Raji (cell line): ENCODE measurements around the gene CRACDL.

Source experiments
- POLR2A ChIP-seq: IDR thresholded peaks from 2 replicates; pipeline ENCODE4 v1.6.1; 2011; ENCODE audit warnings: low read depth, low read length, control low read depth; ENCODE audit not compliant: insufficient read depth

CRACDL gene

DNA sequence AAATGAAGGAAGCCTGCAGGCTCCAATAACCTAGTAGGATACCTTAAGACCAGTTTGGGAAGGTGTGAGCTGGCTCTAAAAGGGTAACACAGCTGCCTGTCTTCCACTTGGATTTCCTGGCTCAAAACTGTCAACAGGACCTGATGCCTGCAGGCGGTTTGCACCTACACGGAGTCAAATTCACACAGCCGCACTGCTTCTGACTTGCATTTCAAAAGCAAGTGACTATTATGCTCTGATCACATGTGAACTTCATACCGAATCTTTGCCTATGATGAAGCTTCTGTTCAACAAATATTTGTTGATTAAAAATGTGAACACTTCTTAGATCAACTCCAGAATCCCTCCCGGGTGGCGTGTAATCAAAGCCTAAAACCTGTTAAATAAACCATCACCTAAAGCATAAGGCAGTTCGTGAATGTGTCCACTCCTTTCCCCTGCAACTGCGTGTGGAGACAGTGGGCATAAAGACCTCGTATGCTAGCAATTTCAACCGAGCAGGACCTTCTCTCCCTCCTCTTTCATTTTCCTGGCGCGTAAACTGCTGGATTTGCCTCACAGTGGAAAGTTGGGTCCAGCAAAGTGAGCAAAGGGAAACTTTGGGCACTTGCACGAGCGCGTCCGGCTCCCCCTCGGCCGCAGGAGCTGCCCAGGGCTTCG, 784 bp downstream of the CRACDL start:
- no peak for TF ChIP-seq POLR2A

DNA sequence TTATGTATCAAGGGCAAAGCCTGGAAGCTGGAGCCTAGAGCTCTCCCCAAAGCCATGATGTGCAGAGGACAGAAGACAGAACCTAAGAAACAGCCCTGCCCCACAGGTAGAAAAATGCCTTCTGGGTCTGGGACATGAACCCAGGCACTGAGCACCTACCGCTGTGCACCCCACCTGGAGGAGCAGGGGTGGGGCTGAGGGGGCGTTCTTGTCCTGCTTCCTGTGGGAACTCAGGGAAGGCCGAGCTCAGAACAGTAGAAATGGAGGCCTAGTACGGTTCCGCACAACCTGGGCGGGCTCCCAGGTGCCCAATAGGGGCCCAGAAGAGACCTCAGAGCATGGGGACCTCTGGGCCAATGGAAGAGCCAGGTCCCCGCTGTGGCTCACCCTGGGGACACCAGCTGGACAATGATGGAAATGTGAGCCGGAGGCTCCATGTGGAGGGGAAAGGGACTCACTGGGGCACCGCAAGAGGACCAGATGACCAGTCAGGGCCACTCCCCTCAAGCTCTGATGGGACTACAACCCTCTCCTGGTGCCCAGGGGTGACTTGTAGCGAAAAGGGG, 3.2 kb downstream of the CRACDL start:
- no peak for TF ChIP-seq POLR2A

DNA sequence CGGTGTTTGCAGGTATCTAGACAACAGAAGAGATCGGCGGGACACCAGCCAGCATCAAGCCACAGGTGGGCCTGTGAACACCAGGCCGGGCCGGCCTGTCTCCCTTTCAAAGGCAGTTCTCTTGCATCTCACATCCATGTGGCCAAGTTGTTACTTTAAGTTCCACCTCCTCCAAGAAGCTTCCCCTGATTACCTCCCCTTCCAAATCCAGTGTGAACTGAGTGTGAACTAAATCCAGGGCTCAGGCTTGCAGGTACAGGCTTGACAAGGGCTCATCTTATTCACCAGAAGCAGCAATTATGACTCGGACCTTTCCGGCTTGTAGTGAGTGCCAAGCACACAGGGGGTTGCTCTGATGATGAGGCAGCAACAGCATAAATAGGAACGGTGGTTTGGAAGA, 3.9 kb downstream of the CRACDL start:
- TF ChIP-seq POLR2A: no peak

DNA sequence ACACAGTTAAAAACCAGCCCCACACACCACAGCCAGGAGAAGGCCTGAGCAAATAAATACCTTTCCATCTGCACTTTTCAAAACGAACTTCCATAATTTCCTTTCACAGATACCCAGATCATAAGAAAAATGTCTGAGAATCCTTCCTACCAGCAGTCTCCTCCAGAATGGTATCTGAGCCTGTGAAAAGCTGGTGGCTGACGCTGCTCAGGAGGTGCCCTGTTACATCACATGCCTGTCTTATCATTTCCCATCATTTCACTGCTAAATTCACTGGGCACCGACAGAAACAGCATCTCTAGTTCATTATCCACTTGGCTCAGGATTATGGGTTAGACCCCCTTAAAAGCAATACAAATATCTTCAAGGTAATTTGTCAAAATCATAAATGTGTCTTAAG, 4.4 kb downstream of the CRACDL start:
- no peak for TF ChIP-seq POLR2A

DNA sequence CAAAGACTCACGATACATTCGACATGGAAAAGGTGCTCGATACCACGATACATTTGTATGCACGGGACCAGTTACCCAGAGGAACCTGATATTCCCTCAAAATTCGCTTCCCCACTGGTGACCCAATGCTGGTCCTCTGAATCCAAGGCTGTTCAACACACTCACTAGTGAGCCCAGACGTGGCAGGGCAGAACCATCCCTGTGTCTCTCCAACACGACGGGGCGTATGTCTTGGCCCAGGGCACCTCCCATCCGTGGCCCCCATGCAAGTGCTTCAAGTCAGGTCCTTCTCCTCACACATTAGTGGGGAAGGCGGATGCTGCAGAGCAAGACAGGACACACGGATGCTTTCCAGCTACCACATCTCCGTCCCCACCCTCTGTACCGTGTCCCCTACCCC, 6.1 kb downstream of the CRACDL start:
- no peak for TF ChIP-seq POLR2A

DNA sequence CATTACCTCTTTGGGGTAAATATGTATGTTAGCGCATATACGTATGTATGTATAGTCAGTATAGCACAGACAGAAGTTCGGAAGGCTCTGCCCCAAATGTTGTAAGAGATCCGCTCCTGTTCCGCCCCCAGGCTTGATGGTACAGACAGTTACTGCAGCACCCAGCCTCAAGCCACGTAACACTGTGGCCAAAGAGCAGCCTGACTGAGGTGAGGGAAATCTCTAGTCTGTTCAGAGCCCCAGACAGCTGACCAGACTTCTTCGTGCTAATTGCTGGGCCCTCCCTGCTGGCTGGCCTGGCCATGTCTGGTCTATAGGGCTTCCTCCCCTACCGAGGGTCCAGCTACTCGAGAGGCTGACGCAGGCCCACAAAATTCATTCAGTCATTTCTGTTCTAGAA, 7.8 kb downstream of the CRACDL start:
- TF ChIP-seq POLR2A: no peak

DNA sequence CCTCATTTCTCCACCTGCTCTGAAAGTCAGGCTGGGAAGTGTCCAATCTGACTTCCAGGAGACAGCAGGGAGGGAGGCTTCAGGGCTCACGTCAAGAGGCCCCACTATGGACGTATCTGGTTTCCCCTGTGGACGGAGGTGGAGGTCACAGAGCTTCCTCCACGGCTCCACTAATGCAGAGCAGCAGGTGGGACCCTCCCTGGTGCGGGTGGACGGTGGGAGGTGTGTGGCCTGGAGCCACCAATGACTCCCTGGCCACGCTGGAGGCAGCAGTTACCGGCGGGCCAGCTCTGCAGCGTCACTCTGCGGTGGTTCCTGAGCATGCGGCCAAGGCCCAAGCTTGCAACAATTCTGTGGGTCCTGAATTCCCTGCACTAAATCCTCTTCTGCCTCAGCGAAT, 9.0 kb downstream of the CRACDL start:
- TF ChIP-seq POLR2A: no peak

DNA sequence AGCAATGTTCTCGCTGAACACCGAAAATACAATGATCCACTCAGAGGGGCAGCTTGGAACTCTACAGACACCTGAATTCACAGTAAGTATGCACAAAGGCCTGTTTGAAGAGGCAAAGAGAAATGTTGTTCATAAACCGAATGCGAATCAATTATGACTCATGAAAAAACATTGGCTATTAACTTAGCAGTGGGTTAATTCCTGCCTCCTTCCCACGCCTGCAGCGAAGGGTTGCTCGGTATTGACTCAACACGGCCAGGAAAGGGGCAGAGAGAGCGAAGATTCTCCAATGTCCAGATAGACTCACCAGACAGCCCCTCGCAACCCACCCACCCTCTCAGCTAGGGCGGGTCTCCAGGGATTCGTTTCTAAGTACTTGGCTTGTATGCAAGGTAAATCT, 9.4 kb downstream of the CRACDL start:
- TF ChIP-seq POLR2A: no peak

DNA sequence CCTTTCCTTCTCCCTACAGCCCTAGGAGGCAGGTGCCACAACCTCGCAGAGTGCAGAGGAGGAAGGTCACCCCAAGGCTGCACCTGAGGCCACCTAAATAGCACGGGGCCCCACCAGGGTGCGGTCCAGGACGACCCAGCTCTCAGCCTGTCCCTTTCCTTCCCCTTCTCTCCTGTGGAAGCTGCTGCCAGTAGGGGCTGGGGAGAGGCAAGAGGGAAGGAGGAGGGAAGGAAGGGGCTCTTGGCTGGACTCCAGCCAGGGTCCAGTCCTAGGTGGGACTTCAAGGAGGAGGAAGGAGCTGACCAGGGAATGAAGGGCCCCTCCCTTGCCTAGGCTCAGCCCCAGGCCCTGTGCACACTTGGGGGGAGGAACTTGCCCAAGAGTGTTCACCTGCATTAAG, 11.1 kb downstream of the CRACDL start:
- TF ChIP-seq POLR2A: no peak

DNA sequence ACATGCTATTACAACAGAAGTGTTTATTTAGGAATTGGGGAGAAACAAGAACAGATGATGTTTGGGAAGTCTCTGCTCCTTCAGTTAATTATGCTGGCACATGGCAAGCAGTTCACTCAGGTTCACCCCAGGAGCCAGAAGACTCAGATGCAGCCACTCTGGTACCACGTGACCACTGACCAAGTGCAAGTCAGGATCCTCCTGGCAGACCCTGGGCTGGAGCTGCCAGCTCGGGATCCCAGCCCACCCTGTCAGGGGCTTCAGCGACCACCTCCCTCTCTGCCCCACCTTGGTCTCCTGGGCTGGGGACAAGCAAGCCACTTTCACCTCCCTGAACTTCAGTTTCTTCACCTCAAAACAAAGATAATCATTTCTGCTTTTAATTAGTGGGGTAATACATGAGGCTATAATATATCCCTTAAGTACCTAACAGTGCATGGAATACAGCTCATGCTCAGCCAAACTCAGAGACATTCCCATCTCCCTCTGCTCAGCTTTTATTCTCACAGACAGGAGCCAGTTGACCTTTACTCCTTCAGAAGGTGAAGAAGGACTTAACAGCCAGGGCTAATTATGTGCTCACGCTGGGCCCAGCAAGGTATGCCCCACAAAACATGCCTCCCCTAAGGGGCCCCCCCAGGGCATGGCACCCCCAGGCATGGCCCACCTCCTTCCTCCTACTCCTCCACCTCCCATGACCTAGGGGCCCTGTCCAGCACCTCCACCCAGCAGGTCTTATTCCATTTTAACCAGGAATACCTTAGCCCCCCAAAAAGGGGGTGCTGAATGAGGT, 11.8 kb downstream of the CRACDL start:
- TF ChIP-seq POLR2A: no peak

DNA sequence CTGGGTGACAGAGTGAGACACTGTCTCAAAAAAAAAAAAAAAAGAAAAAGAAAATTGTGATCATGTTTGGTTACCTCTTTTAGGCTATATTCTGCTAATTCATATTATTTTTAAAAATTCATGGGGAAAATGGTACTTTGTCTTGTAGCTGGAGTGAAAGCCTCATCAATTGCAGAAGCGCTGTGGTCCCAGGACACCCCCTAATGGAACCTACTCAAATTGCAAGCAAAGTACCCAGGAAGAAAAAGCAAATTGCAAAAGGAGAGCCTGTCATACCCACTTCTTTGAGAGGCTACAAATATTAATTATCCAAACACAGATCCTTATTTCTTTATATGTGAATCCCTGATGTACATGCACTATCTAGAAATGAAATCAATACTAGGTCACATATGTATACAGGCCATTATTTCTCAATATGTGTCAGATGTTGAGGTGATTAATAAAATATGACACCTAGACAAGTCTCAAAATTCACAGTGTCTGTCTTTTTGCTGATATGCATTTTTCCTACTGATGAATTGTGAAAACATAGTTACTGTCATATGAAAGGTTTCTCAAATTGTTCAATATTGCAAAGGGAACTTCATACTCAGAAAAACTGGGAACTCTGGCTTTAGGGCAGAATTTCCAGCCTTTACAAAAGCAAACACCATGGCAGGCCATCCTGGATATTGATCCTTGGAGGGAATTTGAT, 12.6 kb downstream of the CRACDL start:
- TF ChIP-seq POLR2A: no peak

DNA sequence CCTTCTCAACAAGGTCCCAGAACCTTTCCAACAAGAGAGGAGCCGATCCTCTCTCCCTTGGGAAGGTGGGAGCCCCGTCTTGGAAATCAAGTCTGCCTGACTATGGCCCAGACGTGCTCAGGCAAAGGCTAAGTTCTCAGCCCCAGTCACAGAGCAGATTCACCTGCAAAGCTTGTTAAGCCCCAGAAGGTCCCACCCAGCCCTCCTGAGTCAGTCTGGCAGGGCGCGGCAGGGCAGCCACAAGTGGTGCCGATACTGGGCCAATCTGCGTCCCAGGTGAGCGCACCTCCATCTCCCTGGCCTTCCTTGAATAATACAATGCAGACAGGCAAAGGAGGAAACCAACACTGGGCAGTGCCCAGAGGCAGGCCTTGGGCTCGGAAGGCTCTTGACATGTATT, 15.0 kb downstream of the CRACDL start:
- TF ChIP-seq POLR2A: no peak

DNA sequence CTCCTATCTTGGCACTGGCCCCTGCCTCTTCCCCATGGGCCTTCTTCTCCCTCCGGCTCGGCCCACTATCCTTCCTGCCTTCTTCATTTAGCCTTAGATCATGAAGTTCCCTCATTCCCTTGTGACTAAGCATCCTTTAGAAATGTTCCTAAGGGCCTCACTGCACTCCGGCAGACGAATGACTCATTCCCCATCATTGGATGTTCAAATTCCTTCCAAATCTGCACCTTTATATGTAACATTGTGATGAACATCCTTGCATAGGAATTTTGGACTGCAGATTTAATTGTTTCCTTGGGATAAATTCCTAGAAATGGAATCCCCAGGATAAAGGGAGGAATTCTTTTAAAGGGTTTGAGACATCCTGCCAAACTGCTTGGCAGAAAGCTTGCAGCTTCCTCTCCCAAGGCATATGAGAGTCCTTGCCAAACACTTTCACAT, 19.0 kb downstream of the CRACDL start:
- no peak for TF ChIP-seq POLR2A

DNA sequence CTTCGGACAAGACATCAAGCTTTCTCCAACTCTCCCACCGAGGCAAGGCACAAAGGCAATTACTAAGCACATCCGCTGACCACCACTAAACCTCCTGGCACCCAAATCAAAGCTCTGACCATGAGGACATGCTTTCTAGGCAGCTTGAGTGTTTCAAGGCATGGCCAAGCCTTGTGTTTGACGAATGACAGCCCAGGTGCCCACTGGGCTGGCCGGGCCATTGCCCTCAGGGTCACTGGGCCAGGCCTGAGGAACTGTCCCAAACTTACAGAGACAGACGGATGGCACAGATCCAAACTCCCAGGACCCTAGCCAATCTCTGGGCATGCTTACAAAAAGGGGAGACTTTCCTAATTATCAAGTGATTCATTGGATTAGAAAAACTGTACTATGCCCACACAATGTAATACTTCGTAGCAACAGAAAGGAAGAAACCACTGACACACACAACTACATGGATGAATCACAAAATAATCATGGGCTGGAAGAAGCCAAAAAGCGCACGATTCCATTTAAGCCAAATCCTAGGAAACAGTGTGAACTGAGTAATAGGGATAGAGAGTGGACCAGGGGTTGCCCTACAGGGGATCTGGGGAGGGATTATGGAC, 20.2 kb downstream of the CRACDL start:
- no peak for TF ChIP-seq POLR2A
